ENCODE data around the gene UTF1.

DNA sequence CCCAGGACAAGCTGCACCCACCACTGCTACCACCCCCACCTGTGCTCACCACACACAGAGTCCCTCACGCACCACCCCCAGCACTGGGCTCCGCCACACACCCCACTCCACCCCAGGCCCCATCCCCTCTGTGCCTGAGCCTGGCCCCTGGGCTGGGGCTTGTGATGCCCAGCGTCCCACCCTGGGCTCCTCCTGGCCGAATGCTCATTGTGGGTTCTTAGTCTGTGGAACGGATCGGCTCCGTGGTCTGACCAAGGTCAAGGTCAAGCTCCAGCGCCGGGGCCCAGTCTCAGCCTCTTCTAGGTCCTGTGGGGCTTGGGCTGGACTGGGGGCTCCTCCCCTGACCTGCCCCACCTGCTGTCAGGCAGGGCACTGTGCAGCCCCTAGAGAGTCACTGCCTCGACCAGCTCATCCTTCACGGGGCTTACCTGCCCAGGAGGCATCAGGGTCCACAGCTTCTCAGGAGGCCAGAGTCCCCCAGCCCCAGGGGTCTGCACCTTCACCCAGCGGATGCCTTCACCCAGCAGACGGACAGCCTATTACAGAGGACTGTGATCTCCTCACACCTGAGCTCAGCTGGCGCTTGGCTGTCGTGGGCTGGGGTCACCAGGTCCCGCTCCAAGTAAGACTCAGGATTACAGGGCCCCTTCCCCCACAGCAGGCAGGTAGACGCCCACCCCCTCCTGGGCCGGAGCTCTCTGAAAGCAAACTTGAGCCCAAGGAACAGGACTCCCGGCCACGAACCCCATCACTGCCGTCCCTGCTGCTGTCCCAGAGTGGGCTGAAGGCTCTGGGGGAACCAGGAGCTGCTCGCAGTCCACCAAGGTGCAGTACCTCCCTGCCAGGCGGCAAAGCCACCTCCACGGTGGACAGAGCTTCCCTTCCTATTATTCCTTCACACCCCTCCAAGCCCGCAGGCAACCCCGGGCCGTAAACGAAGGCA, 15.3 kb upstream of the UTF1 start:
- TF ChIP-seq, protein P1, sequence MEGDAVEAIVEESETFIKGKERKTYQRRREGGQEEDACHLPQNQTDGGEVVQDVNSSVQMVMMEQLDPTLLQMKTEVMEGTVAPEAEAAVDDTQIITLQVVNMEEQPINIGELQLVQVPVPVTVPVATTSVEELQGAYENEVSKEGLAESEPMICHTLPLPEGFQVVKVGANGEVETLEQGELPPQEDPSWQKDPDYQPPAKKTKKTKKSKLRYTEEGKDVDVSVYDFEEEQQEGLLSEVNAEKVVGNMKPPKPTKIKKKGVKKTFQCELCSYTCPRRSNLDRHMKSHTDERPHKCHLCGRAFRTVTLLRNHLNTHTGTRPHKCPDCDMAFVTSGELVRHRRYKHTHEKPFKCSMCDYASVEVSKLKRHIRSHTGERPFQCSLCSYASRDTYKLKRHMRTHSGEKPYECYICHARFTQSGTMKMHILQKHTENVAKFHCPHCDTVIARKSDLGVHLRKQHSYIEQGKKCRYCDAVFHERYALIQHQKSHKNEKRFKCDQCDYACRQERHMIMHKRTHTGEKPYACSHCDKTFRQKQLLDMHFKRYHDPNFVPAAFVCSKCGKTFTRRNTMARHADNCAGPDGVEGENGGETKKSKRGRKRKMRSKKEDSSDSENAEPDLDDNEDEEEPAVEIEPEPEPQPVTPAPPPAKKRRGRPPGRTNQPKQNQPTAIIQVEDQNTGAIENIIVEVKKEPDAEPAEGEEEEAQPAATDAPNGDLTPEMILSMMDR (IDR thresholded peaks at IDR 0.05; ENCODE audit: poor library complexity, severe bottlenecking): no peak
- no peak for TF ChIP-seq EZH2 (IDR thresholded peaks at IDR 0.05; ENCODE audit: borderline replicate concordance, insufficient read depth, low read length, poor library complexity, severe bottlenecking)
- TF ChIP-seq POLR2AphosphoS5 (IDR thresholded peaks at IDR 0.05): no peak
- no peak for TF ChIP-seq RAD21 (conservative IDR thresholded peaks at IDR 0.05)
- TF ChIP-seq EP300 (conservative IDR thresholded peaks at IDR 0.05; ENCODE audit: poor library complexity, severe bottlenecking): no peak
- no peak for TF ChIP-seq TAF1 (IDR thresholded peaks at IDR 0.05; ENCODE audit: low read depth)
- no peak for TF ChIP-seq MXI1 (conservative IDR thresholded peaks at IDR 0.05; ENCODE audit: poor library complexity, severe bottlenecking)
- TF ChIP-seq, protein P2, sequence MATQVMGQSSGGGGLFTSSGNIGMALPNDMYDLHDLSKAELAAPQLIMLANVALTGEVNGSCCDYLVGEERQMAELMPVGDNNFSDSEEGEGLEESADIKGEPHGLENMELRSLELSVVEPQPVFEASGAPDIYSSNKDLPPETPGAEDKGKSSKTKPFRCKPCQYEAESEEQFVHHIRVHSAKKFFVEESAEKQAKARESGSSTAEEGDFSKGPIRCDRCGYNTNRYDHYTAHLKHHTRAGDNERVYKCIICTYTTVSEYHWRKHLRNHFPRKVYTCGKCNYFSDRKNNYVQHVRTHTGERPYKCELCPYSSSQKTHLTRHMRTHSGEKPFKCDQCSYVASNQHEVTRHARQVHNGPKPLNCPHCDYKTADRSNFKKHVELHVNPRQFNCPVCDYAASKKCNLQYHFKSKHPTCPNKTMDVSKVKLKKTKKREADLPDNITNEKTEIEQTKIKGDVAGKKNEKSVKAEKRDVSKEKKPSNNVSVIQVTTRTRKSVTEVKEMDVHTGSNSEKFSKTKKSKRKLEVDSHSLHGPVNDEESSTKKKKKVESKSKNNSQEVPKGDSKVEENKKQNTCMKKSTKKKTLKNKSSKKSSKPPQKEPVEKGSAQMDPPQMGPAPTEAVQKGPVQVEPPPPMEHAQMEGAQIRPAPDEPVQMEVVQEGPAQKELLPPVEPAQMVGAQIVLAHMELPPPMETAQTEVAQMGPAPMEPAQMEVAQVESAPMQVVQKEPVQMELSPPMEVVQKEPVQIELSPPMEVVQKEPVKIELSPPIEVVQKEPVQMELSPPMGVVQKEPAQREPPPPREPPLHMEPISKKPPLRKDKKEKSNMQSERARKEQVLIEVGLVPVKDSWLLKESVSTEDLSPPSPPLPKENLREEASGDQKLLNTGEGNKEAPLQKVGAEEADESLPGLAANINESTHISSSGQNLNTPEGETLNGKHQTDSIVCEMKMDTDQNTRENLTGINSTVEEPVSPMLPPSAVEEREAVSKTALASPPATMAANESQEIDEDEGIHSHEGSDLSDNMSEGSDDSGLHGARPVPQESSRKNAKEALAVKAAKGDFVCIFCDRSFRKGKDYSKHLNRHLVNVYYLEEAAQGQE (IDR thresholded peaks at IDR 0.05; ENCODE audit: borderline replicate concordance): no peak
- TF ChIP-seq SMC3 (conservative IDR thresholded peaks at IDR 0.05; ENCODE audit: poor library complexity): no peak
